Activated CD4-positive, alpha-beta T cell treated with anti-CD3 and anti-CD28 coated beads, Interleukin-2, amount 10 ng/mL, durations not matched to agents 7 days and 5 days (primary cell): ENCODE results near the gene DAZAP2. TPM values are rescaled to one million over a fixed set of nuclear protein-coding genes. Genes with fewer than 3 reads are reported as not detected.
"Not testable (repeated sequence)": the region's sequence is repeated elsewhere in the genome, so short reads cannot be mapped to it uniquely, and the experiment has no call there.

Experiments used
- CTCF ChIA-PET: fragments of 350-600 bp; sonication (Branson Sonifier 250); formaldehyde crosslinking; loops from one replicate; lab custom pipeline; 2021; ENCODE audit warnings: antibody characterized with exemption; lab: Charles Lee
- POLR2A ChIA-PET: fragments of 350-600 bp; sonication (Branson Sonifier 250); formaldehyde crosslinking; loops from one replicate; lab custom pipeline; 2021; ENCODE audit warnings: antibody characterized with exemption; lab: Charles Lee
- DNase-seq: peaks from one replicate; pipeline ENCODE4 v3.0.0-alpha.2; 2020
- H3K27ac Mint-ChIP-seq: one replicate; pipeline ENCODE4 v1.8.0; 2021; ENCODE audit warnings: mild to moderate bottlenecking, moderate library complexity, mixed read lengths
- H3K27me3 Mint-ChIP-seq: one replicate; pipeline ENCODE4 v1.8.0; 2021; ENCODE audit warnings: mixed read lengths
- H3K36me3 Mint-ChIP-seq: one replicate; pipeline ENCODE4 v1.8.0; 2021; ENCODE audit warnings: low read depth, mixed read lengths
- H3K4me1 Mint-ChIP-seq: one replicate; pipeline ENCODE4 v1.8.0; 2021; ENCODE audit warnings: mixed read lengths
- H3K4me3 Mint-ChIP-seq: one replicate; pipeline ENCODE4 v1.8.0; 2021; ENCODE audit warnings: mild to moderate bottlenecking, moderate library complexity, mixed read lengths
- H3K9me3 Mint-ChIP-seq: one replicate; pipeline ENCODE4 v1.8.0; 2021; ENCODE audit warnings: mixed read lengths
- total RNA-seq, 2 experiments: library from RNA; stranded (reverse); gene quantifications; one replicate each; pipeline ENCODE4 v1.2.3, GENCODE V29; 2021

The DAZAP2 gene
- total RNA-seq, 2 experiments from 2014 or later, result 219 to 260 TPM

- Mint-ChIP-seq H3K27me3 (no peaks in the 10 kb centered on the region), H3K27ac (no peak overlapping the region), H3K4me1 (peaks cover 18% of the 10 kb centered on the region), H3K9me3 (no peaks in the 10 kb centered on the region), H3K36me3 (no peaks in the 10 kb centered on the region), H3K4me3 (peak overlapping the region; percentile 85)
- DNase-seq, result no peak
- ChIA-PET POLR2A (no interaction called here), CTCF (interaction anchor here (1.8 to 2.6 kb wide), 3 partner anchors 11 to 136 kb away, joined by 6 to 17 read pairs (median 7); partner anchors contain the start of gene CSRNP2)
These were observed 19.3 kb upstream of the DAZAP2 start for GRCh38 chr12:51219322-51219721.

GRCh38 chr12:51219857-51220256 is 18.8 kb upstream of the DAZAP2 start:
- H3K27me3 Mint-ChIP-seq, H3K27ac Mint-ChIP-seq, DNase-seq, H3K36me3 Mint-ChIP-seq, H3K9me3 Mint-ChIP-seq, H3K4me3 Mint-ChIP-seq: not testable (repeated sequence)
- ChIA-PET POLR2A (interaction anchor here (0.7 to 1.0 kb wide), 2 partner anchors 19 to 481 kb away, joined by 3 read pairs; partner anchors contain the start of gene DAZAP2), CTCF (interaction anchor here (0.6 to 0.7 kb wide), 2 partner anchors 10 to 27 kb away, joined by 3 to 4 read pairs; no protein-coding TSS in a partner anchor)
- H3K4me1 Mint-ChIP-seq, result peaks cover 18% of the 10 kb centered on the region

- no peak overlapping the region for H3K4me3 Mint-ChIP-seq
- H3K36me3 Mint-ChIP-seq, result no peaks in the 10 kb centered on the region
- no peaks in the 10 kb centered on the region for H3K27me3 Mint-ChIP-seq
- no peak overlapping the region for H3K27ac Mint-ChIP-seq
- no peaks in the 10 kb centered on the region for H3K9me3 Mint-ChIP-seq
- peaks cover 14% of the 10 kb centered on the region for H3K4me1 Mint-ChIP-seq
- no peak for DNase-seq
- POLR2A ChIA-PET, result no interaction called here
- CTCF ChIA-PET, result no interaction called here
These were observed 16.2 kb upstream of the DAZAP2 start for GRCh38 chr12:51222461-51222860.

DNA sequence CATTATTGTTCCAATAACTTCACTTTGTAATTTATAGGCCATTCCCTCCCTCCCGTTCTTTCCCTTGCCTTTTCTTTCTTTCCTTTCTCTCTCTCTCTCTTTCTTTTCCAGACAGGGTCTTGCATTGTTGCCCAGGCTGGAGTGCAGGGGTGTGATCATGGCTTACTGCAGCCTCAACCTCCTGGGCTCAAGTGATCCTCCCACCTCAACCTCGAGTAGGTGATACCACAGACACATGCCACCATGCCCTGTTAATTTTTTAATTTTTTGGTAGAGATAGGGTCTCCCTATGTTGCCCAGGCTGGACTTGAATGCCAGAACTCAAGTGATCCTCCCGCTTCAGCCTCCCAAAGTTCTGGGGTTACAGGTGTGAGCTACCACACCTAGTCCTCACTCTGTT is 14.0 kb upstream of the DAZAP2 start:
- no peaks in the 10 kb centered on the region for H3K27me3 Mint-ChIP-seq
- CTCF ChIA-PET, result no interaction called here
- DNase-seq, result no peak
- H3K36me3 Mint-ChIP-seq, result no peaks in the 10 kb centered on the region
- H3K27ac Mint-ChIP-seq, result no peak overlapping the region
- H3K4me3 Mint-ChIP-seq, result no peak overlapping the region
- no peaks in the 10 kb centered on the region for H3K9me3 Mint-ChIP-seq
- H3K4me1 Mint-ChIP-seq, result no peaks in the 10 kb centered on the region
- POLR2A ChIA-PET, result no interaction called here

DNA sequence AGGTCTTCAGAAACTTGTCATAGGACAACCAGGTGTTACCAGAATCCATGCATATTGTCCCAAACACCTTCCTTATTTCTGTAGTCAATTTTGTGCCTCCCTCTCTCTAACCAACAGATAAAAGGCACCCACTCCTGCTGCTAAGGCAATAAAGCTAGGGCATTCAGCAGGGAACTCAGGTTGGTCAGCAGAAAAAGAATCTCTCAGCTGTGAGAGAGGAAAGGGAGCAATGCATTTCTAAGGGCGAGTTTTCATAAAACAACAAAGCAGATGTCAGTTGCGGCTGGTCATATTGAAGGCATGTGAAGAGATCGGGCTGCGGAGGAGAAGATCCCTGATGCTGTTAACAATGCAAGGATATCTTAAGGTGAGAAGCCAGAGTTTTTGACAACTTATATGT is 13.4 kb upstream of the DAZAP2 start:
- H3K4me3 Mint-ChIP-seq, result no peak overlapping the region
- no peaks in the 10 kb centered on the region for H3K9me3 Mint-ChIP-seq
- DNase-seq, result no peak
- H3K27ac Mint-ChIP-seq, result no peak overlapping the region
- no peaks in the 10 kb centered on the region for H3K27me3 Mint-ChIP-seq
- H3K4me1 Mint-ChIP-seq, result no peaks in the 10 kb centered on the region
- no peaks in the 10 kb centered on the region for H3K36me3 Mint-ChIP-seq
- CTCF ChIA-PET, result interaction anchor here (0.6 to 0.7 kb wide), 2 partner anchors 13 to 47 kb away, joined by 3 read pairs; partner anchors contain the start of gene DAZAP2
- POLR2A ChIA-PET, result no interaction called here

DNA sequence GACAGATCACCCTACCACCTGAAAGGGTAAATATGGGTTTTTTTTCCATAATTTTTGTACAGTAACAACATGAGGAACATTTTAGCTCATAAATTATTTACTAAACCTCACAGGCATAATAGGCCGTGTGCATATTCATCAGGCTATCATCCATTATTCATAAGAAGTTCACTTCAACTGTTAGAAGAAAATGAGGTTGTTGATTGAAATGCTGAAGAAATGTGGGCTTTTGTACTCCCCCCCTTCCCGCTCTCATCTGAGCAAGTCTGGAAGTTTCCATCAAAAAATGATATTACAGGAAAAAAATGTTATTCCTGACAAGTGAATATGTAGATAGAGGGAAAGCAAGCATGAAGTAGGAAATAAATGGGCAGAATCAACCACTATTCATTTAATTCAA is 12.9 kb upstream of the DAZAP2 start:
- H3K4me1 Mint-ChIP-seq, result no peaks in the 10 kb centered on the region
- H3K27ac Mint-ChIP-seq, result no peak overlapping the region
- no peak for DNase-seq
- ChIA-PET POLR2A (no interaction called here), CTCF (interaction anchor here (0.6 to 0.7 kb wide), 2 partner anchors 12 to 48 kb away, joined by 3 read pairs; partner anchors contain the start of gene DAZAP2)
- H3K9me3 Mint-ChIP-seq, result no peaks in the 10 kb centered on the region
- no peak overlapping the region for H3K4me3 Mint-ChIP-seq
- H3K27me3 Mint-ChIP-seq, result no peaks in the 10 kb centered on the region
- no peaks in the 10 kb centered on the region for H3K36me3 Mint-ChIP-seq

DNA sequence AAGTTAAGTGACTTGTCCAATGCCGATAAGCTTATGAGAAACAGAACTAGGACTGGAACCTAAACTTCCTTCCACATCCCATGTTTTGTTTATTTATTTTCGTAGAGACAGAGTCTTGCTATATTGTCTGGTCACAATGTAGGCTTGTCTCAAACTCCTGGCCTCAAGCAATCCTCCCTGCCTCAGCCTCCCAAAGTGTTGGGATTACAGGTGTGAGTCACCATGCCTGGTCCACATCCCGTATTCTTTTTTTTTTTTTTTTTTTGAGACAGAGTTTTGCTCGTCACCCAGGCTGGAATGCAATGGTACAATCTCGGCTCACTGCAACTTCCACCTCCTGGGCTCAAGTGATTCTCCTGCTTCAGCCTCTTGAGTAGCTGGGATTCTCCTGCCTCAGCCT is 11.5 kb upstream of the DAZAP2 start:
- POLR2A ChIA-PET, H3K27ac Mint-ChIP-seq, H3K4me3 Mint-ChIP-seq, H3K36me3 Mint-ChIP-seq, H3K4me1 Mint-ChIP-seq, H3K27me3 Mint-ChIP-seq, DNase-seq, H3K9me3 Mint-ChIP-seq: not testable (repeated sequence)
- CTCF ChIA-PET, result interaction anchor here (0.7 kb wide), 1 partner anchor 9 kb away, joined by 4 read pairs; no protein-coding TSS in a partner anchor

DNA sequence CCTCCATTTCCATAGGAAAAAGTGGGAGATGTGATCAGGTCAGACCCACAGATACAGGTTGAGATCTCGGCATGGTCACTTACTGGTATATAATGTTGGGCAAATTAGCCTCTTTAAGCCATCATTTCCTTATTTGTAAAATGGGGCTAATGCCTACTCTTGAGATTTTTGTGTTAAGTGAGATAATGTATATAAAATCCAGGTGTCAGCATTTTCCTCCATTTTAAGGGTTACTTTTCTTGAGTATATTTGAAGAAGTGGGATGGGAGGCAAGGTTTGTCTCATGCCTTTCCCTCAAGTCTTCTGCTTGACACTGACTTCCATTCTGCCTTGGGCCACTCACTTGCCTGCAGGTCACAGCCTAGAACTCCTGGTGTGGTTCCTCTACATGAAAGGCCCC is 10.7 kb upstream of the DAZAP2 start:
- H3K4me1 Mint-ChIP-seq, result peaks cover 4% of the 10 kb centered on the region
- no peak for DNase-seq
- no peaks in the 10 kb centered on the region for H3K36me3 Mint-ChIP-seq
- ChIA-PET POLR2A (no interaction called here), CTCF (interaction anchor here (0.6 to 0.7 kb wide), 2 partner anchors 10 to 87 kb away, joined by 4 read pairs; no protein-coding TSS in a partner anchor)
- no peaks in the 10 kb centered on the region for H3K9me3 Mint-ChIP-seq
- H3K27ac Mint-ChIP-seq, result no peak overlapping the region
- H3K4me3 Mint-ChIP-seq, result no peak overlapping the region
- peaks cover 3% of the 10 kb centered on the region for H3K27me3 Mint-ChIP-seq

GRCh38 chr12:51229116-51229809 is 9.4 kb upstream of the DAZAP2 start:
- H3K27ac Mint-ChIP-seq, result no peak overlapping the region
- peaks cover 4% of the 10 kb centered on the region for H3K4me1 Mint-ChIP-seq
- DNase-seq, result no peak
- no peaks in the 10 kb centered on the region for H3K9me3 Mint-ChIP-seq
- ChIA-PET CTCF (interaction anchor here (4.9 kb wide), 1 partner anchor 11 kb away, joined by 17 read pairs; the partner anchor contains the start of gene POU6F1), POLR2A (interaction anchor here (0.6 kb wide), 1 partner anchor 50 kb away, joined by 3 read pairs; no protein-coding TSS in a partner anchor)
- peaks cover 5% of the 10 kb centered on the region for H3K27me3 Mint-ChIP-seq
- H3K36me3 Mint-ChIP-seq, result no peaks in the 10 kb centered on the region
- H3K4me3 Mint-ChIP-seq, result no peak overlapping the region

GRCh38 chr12:51232642-51233041 is 6.0 kb upstream of the DAZAP2 start:
- CTCF ChIA-PET, result interaction anchor here (0.6 to 4.9 kb wide), 3 partner anchors 15 to 134 kb away, joined by 3 to 17 read pairs (median 3); partner anchors contain the start of gene POU6F1
- no peak overlapping the region for H3K27ac Mint-ChIP-seq
- no peak overlapping the region for H3K4me3 Mint-ChIP-seq
- H3K36me3 Mint-ChIP-seq, result no peaks in the 10 kb centered on the region
- H3K27me3 Mint-ChIP-seq, result peaks cover 9% of the 10 kb centered on the region
- no peak for DNase-seq
- POLR2A ChIA-PET, result no interaction called here
- no peaks in the 10 kb centered on the region for H3K9me3 Mint-ChIP-seq
- H3K4me1 Mint-ChIP-seq, result peaks cover 8% of the 10 kb centered on the region

GRCh38 chr12:51234530-51234929 is 4.1 kb upstream of the DAZAP2 start:
- Mint-ChIP-seq H3K27ac (no peak overlapping the region), H3K4me1 (peaks cover 16% of the 10 kb centered on the region), H3K36me3 (peaks cover 4% of the 10 kb centered on the region), H3K9me3 (no peaks in the 10 kb centered on the region), H3K4me3 (no peak overlapping the region), H3K27me3 (peaks cover 9% of the 10 kb centered on the region)
- POLR2A ChIA-PET, result no interaction called here
- CTCF ChIA-PET, result interaction anchor here (1.3 kb wide), 1 partner anchor 17 kb away, joined by 6 read pairs; the partner anchor contains the start of gene POU6F1
- no peak for DNase-seq

DNA sequence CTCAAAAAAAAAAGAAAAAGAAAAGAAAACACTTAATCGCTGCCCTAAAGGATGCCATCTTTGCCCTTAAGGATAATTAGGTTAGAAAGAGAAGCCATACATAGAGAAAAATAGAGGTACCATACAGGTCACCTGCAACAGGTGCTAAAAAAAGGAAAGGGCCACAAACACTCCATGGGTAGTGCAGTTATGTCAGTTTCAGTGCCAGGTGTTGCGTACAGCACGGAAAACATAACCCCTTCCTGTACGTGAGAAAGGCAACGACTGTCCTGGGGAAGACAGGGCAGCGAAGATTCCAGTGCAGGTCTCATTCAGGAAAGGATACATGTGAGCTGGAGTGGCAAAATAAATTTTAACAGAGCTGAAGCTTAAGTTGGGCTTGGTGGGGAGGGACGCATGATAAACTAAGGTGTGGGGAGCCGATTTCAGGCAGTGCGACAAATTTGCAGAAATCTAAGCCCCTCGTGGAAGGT is 553 bp upstream of the DAZAP2 start:
- Mint-ChIP-seq H3K9me3 (no peaks in the 10 kb centered on the region), H3K36me3 (peaks cover 36% of the 10 kb centered on the region), H3K27ac (peak overlapping the region; percentile 100), H3K4me1 (peaks cover 39% of the 10 kb centered on the region), H3K27me3 (peaks cover 6% of the 10 kb centered on the region), H3K4me3 (peak overlapping the region; percentile 95)
- ChIA-PET CTCF (interaction anchor here (0.7 to 1.9 kb wide), 10 partner anchors 8 to 195 kb away, joined by 3 to 8 read pairs (median 4); no protein-coding TSS in a partner anchor), POLR2A (interaction anchor here (0.6 to 1.3 kb wide), 4 partner anchors 20 to 190 kb away, joined by 3 to 6 read pairs (median 4); partner anchors contain the start of genes CSRNP2, LETMD1 and POU6F1)
- DNase-seq, result no peak

GRCh38 chr12:51240971-51241370 is 2.3 kb downstream of the DAZAP2 start:
- ChIA-PET POLR2A (interaction anchor here (0.6 kb wide), 1 partner anchor 1390 kb away, joined by 3 read pairs; no protein-coding TSS in a partner anchor), CTCF (interaction anchor here (0.6 to 2.9 kb wide), 3 partner anchors 12 to 242 kb away, joined by 3 to 12 read pairs (median 4); no protein-coding TSS in a partner anchor)
- no peak for DNase-seq
- H3K4me1 Mint-ChIP-seq, result peaks cover 54% of the 10 kb centered on the region
- peaks cover 53% of the 10 kb centered on the region for H3K36me3 Mint-ChIP-seq
- no peak overlapping the region for H3K27ac Mint-ChIP-seq
- no peaks in the 10 kb centered on the region for H3K9me3 Mint-ChIP-seq
- peak overlapping the region; percentile 95 for H3K4me3 Mint-ChIP-seq
- no peaks in the 10 kb centered on the region for H3K27me3 Mint-ChIP-seq
